Right lobe of liver (tissue), 6 donors: ENCODE data around the gene PARD6G. TPM values are rescaled to one million over a fixed set of nuclear protein-coding genes. Genes with fewer than 3 reads are reported as not detected.

Experiments
- ATAC-seq, 4 donors: fragments of 200-7000 bp; cut with Tn5 transposase; one replicate each; pipeline ENCODE4 v1.9.1; 2020; ENCODE audit warnings: mild to moderate bottlenecking in 4 of 4, moderate library complexity in 4 of 4
- DNase-seq, 3 donors: peaks; one replicate each; pipeline ENCODE4 v3.0.0-alpha.2; 2020
- H3K27ac ChIP-seq, 3 donors: fragments of 200-600 bp; one replicate each; pipeline ENCODE4 v1.8.0; 2022
- H3K27me3 ChIP-seq, 2 donors: fragments of 200-600 bp; one replicate each; pipeline ENCODE4 v1.8.0; 2022
- H3K36me3 ChIP-seq, 4 donors: fragments of 200-600 bp; sonication (generic) in 1 of 4; one replicate each; pipeline versions ENCODE4 v1.5.1 to v1.8.0; 2017 to 2022; ENCODE audit warnings: control low read depth in 1 of 4
- H3K4me1 ChIP-seq, 4 donors: fragments of 200-600 bp; sonication (generic) in 1 of 4; one replicate each; pipeline versions ENCODE4 v1.5.1 to v1.8.0; 2017 to 2022; ENCODE audit warnings: control low read depth in 1 of 4
- H3K4me3 ChIP-seq, 3 donors: fragments of 200-600 bp; one replicate each; pipeline ENCODE4 v1.8.0; 2022
- H3K9me3 ChIP-seq, 4 donors: fragments of 200-600 bp; sonication (generic) in 1 of 4; one replicate each; pipeline versions ENCODE4 v1.5.1 to v1.8.0; 2017 to 2022; ENCODE audit warnings: control low read depth in 1 of 4
- POLR2A ChIP-seq: fragments of 450-650 bp; IDR thresholded peaks from one replicate; pipeline ENCODE4 v1.6.1; 2017; ENCODE audit warnings: antibody characterized with exemption, mild to moderate bottlenecking
- WGBS: methylation state at CpG from one replicate; pipeline ENCODE4 v1.1.6; 2018; ENCODE audit warnings: low coverage, low lambda C conversion rate; ENCODE audit not compliant: insufficient coverage; ENCODE audit errors: missing lambda C conversion rate; 5-methylcytosine and 5-hydroxymethylcytosine counted together
- intact Hi-C, 2 donors: fragments of 100-400 bp; cut with DNase I; formaldehyde crosslinking; loops; one replicate each; pipeline versions ENCODE4 v1.11.2 to v1.14.1; 2022
- total RNA-seq, 6 experiments: library from RNA; depleted of rRNA in 2 of 6; stranded (reverse); fragments of >200 nt in 2 of 6; fragmentation: NEBNext Ultra II Directional in 3 of 6; extraction: Animal tissue kit (Norgen Biotek cat#: 25700) in 3 of 6; gene quantifications; one replicate each; pipeline versions ENCODE4 v1.1.0 to v1.2.4, GENCODE V29; 2016 to 2023
- TF ChIP-seq, protein P1 (sequence below), 4 donors: fragments of 200-600 bp in 3 of 4; fragments of 450-650 bp in 1 of 4; IDR thresholded peaks; one replicate each; pipeline versions ENCODE4 v1.5.1 to v1.8.0; 2016 to 2022; ENCODE audit warnings: antibody characterized with exemption in 4 of 4, mild to moderate bottlenecking in 2 of 4
- donor health status: DM: no; HTN: yes; CAD: no.
- donor health status: DM: no; HTN: no; CAD: no.
- donor health status: DM: no; HTN: no; CAD: no.
- donor health status: DM: no; HTN: yes; CAD: no.
- donor health status: DM: no; HTN: yes; CAD: no.

Gene PARD6G
- total RNA-seq, 6 experiments from 2014 or later: 1.1 to 5.5 (median 2.1) TPM

DNA sequence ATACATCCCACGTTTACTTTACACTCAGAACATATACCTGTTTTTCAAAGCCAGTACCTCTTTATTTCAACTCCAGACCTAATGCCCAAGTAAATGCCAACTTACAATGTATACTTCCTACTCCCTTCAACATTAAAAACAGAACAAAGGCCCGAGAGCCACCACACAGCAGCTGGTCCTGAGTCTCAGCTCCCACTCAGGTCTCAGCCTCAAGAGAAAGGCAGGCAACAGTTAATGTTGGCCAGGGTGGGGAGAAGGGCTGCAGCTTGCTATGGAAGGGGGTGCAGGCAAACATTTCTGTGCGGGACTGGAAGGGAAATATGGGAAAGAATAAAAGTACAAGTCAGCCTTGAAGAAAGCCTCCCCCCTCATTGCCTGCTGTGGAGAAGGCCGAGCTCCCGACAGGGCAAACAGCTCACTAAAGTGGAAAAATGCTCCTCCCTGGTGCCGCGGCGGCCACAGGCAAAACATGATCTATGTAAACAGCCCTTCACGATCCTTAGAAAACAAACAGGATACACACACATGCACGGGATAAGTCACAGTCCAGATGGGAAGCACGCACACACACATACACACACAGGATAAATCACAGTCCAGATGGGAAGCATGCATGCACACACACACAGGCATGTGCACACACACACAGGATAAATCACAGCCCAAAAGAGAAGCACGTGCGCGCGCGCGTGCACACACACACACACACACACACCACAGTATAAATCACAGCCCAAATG is 70.8 kb downstream of the PARD6G start:
- 57% methylated on average over 14 of the region's 17 CpGs for WGBS
- H3K9me3 ChIP-seq: no peaks in the 10 kb centered on the region
- no peak overlapping the region for H3K4me3 ChIP-seq
- ATAC-seq: peak; percentile 28 to 31 (median 28)
- intact Hi-C loops: no loop called here
- no peak for TF ChIP-seq POLR2A
- TF ChIP-seq, protein P1, sequence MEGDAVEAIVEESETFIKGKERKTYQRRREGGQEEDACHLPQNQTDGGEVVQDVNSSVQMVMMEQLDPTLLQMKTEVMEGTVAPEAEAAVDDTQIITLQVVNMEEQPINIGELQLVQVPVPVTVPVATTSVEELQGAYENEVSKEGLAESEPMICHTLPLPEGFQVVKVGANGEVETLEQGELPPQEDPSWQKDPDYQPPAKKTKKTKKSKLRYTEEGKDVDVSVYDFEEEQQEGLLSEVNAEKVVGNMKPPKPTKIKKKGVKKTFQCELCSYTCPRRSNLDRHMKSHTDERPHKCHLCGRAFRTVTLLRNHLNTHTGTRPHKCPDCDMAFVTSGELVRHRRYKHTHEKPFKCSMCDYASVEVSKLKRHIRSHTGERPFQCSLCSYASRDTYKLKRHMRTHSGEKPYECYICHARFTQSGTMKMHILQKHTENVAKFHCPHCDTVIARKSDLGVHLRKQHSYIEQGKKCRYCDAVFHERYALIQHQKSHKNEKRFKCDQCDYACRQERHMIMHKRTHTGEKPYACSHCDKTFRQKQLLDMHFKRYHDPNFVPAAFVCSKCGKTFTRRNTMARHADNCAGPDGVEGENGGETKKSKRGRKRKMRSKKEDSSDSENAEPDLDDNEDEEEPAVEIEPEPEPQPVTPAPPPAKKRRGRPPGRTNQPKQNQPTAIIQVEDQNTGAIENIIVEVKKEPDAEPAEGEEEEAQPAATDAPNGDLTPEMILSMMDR (IDR thresholded peaks at IDR 0.05): no peak
- no peaks in the 10 kb centered on the region for H3K4me1 ChIP-seq
- no peak for DNase-seq
- no peaks in the 10 kb centered on the region for H3K27me3 ChIP-seq
- H3K36me3 ChIP-seq: no peaks in the 10 kb centered on the region
- H3K27ac ChIP-seq: no peak overlapping the region

DNA sequence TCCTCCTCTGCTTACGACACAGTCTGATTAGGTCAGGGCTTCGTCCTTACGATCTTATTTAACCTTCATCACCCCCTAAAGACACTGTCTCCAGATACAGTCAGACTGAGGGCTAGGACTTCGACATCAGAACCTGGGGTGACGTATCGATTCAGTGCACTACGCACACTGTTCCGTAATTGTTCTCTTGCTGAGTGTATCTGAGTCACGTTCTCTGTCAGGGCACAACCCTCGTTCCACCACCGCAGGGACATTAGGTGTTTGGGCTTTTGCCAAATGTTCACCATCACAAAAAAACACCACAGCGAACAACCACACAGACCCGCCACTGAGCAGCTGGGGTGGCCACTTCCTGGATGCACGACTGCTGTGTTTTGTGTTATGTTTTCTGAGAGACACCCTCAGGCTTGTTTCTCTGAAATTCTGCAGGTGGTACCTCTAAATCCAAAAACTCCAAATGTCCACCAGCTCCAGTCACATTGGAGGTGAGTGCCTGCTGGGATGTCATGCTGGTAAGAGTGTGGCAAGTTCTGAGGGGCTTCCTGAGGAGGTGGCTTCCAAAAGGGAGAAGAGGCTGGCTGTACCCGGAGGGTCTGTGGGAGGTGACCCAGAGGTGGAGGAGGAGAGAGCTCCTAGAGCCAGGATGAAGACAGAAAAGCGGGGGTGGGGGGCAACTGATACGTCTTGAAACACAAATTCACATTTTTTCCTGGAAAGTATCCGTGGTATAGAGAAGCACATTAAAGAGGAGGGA is 71.7 kb downstream of the PARD6G start:
- no peaks in the 10 kb centered on the region for H3K4me1 ChIP-seq
- no peak overlapping the region for H3K4me3 ChIP-seq
- no peaks in the 10 kb centered on the region for H3K36me3 ChIP-seq
- no peak for TF ChIP-seq POLR2A
- TF ChIP-seq, protein P1 (IDR thresholded peaks at IDR 0.05): no peak
- peak in 1 of 4 donors; percentile 23 for ATAC-seq
- intact Hi-C loops: no loop called here
- no peaks in the 10 kb centered on the region for H3K9me3 ChIP-seq
- H3K27ac ChIP-seq: no peak overlapping the region
- WGBS: 70% methylated on average over 13 of the region's 18 CpGs
- H3K27me3 ChIP-seq: no peaks in the 10 kb centered on the region
- no peak for DNase-seq

DNA sequence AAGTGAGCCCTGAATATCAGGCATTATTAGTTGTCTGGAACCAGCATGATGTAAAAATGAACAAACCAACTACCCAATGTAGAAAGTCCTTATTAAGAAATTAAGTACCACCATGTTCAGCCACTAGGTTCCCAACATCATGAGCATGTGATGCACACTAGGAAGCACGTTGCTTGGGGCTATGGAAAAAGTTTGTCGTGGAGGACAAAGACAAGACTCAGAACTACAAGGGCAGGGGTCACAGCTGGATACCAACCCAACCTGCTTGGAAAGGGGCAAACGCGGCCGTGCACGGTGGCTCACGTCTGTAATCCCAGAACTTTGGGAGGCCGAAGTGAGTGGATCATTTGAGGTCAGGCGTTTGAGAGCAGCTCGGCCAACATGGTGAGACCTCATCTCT is 74.3 kb downstream of the PARD6G start:
- Histone ChIP-seq H3K9me3 (no peaks in the 10 kb centered on the region), H3K27ac (no peak overlapping the region), H3K4me3 (no peak overlapping the region), H3K36me3 (no peaks in the 10 kb centered on the region), H3K4me1 (no peaks in the 10 kb centered on the region), H3K27me3 (no peaks in the 10 kb centered on the region)
- no peak for ATAC-seq
- TF ChIP-seq, protein P1 (IDR thresholded peaks at IDR 0.05): no peak
- no peak for TF ChIP-seq POLR2A
- DNase-seq: no peak
- 86% methylated on average over 2 of the region's 10 CpGs for WGBS
- intact Hi-C loops: no loop called here

DNA sequence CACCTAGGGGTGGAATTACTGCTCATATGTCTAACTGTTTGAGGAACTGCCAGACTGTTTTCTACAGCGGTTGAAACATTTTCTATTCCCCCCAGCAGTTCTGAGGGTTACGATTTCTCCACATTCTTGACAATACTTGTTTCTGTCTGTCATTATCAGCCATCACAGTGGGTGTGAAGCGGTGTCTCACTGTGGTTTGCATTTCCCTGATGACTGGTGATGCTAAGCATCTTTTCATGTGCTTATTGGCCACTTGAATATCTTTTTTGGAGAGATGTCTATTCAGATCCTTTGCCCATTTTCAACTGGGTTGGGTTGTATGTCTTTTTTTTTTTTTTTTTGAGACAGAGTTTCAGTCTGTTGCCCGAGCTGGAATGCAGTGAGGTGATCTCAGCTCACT is 75.3 kb downstream of the PARD6G start:
- H3K36me3 ChIP-seq: no peaks in the 10 kb centered on the region
- no peak overlapping the region for H3K27ac ChIP-seq
- DNase-seq (no peak), ATAC-seq (no peak)
- 72% methylated on average over 4 of the region's 4 CpGs for WGBS
- intact Hi-C loops: no loop called here
- no peak overlapping the region for H3K4me3 ChIP-seq
- TF ChIP-seq, protein P1 (IDR thresholded peaks at IDR 0.05): no peak
- TF ChIP-seq POLR2A: no peak
- H3K27me3 ChIP-seq: no peaks in the 10 kb centered on the region
- H3K9me3 ChIP-seq: no peaks in the 10 kb centered on the region
- H3K4me1 ChIP-seq: no peaks in the 10 kb centered on the region
